OCI-LY1 (cell line): ENCODE measurements around the gene AAMDC.
"Not testable (repeated sequence)": the region's sequence is repeated elsewhere in the genome, so short reads cannot be mapped to it uniquely, and the experiment has no call there.

Experiments
- H2AFZ ChIP-seq: fragments of 200-600 bp; sonication (generic), shearing (Covaris generic); 2 replicates; pipeline ENCODE4 v1.6.0; 2014; ENCODE audit warnings: antibody characterized with exemption, mild to moderate bottlenecking, low read length
- H3F3A ChIP-seq: fragments of 200-600 bp; sonication (generic), shearing (Covaris generic); 2 replicates; pipeline ENCODE4 v1.6.0; 2014; ENCODE audit warnings: mild to moderate bottlenecking, antibody characterized with exemption, low read length, moderate library complexity; ENCODE audit not compliant: insufficient read depth
- H3K27ac ChIP-seq: fragments of 200-600 bp; sonication (generic); 2 replicates; pipeline ENCODE4 v1.5.1; 2014; ENCODE audit warnings: low read length, mixed run types, mild to moderate bottlenecking, low read depth; ENCODE audit not compliant: poor library complexity, severe bottlenecking
- H3K27me3 ChIP-seq: fragments of 200-600 bp; sonication (generic); 2 replicates; pipeline ENCODE4 v1.6.0; 2014; ENCODE audit warnings: antibody characterized with exemption, mild to moderate bottlenecking, low read length, moderate library complexity; ENCODE audit not compliant: insufficient read depth
- H3K36me3 ChIP-seq: fragments of 200-600 bp; sonication (generic); 2 replicates; pipeline ENCODE4 v1.6.1; 2014; ENCODE audit warnings: mild to moderate bottlenecking, antibody characterized with exemption, low read length, moderate library complexity, mixed read lengths; ENCODE audit not compliant: insufficient read depth
- H3K4me1 ChIP-seq: fragments of 200-600 bp; sonication (generic); 2 replicates; pipeline ENCODE4 v1.5.1; 2014; ENCODE audit warnings: mild to moderate bottlenecking, low read length, moderate library complexity; ENCODE audit not compliant: insufficient read depth, severe bottlenecking
- H3K4me2 ChIP-seq: fragments of 200-600 bp; sonication (generic), shearing (Covaris generic); 2 replicates; pipeline ENCODE4 v1.6.1; 2014; ENCODE audit warnings: low read length
- H3K4me3 ChIP-seq: fragments of 200-600 bp; sonication (generic); 2 replicates; pipeline ENCODE4 v1.5.1; 2014; ENCODE audit warnings: low read length, low read depth, mild to moderate bottlenecking, mixed read lengths; ENCODE audit not compliant: poor library complexity, severe bottlenecking
- H3K79me2 ChIP-seq: fragments of 200-600 bp; shearing (Covaris generic); 2 replicates; pipeline ENCODE4 v1.6.1; 2016; ENCODE audit warnings: mixed run types, low read length, mixed read lengths; ENCODE audit not compliant: insufficient read depth
- H3K9ac ChIP-seq: fragments of 200-600 bp; sonication (generic), shearing (Covaris generic); 2 replicates; pipeline ENCODE4 v1.6.1; 2014; ENCODE audit warnings: mild to moderate bottlenecking, low read length, mixed read lengths
- H3K9me2 ChIP-seq: fragments of 200-600 bp; sonication (generic), shearing (Covaris generic); 2 replicates; pipeline ENCODE4 v1.6.1; 2014; ENCODE audit warnings: low read depth, mild to moderate bottlenecking, low read length, mixed read lengths
- H3K9me3 ChIP-seq: fragments of 200-600 bp; shearing (Covaris generic); 2 replicates; pipeline ENCODE4 v1.6.1; 2014; ENCODE audit warnings: low read length, mixed read lengths
- H4K20me1 ChIP-seq: fragments of 200-600 bp; sonication (generic), shearing (Covaris generic); 2 replicates; pipeline ENCODE4 v1.6.0; 2016; ENCODE audit warnings: mild to moderate bottlenecking, low read length; ENCODE audit not compliant: insufficient read depth
- CTCF ChIP-seq: fragments of 200-600 bp; sonication (generic), shearing (Covaris generic); IDR thresholded peaks from 2 replicates; pipeline ENCODE4 v1.5.1; 2017; ENCODE audit warnings: mild to moderate bottlenecking, antibody characterized with exemption, low read length, moderate library complexity, mixed read lengths
- EZH2 ChIP-seq: fragments of 200-600 bp; sonication (generic), shearing (Covaris generic); IDR thresholded peaks from 2 replicates; pipeline ENCODE4 v1.8.0; 2017; ENCODE audit warnings: borderline replicate concordance, mixed run types, mild to moderate bottlenecking, antibody characterized with exemption, low read length, moderate library complexity, mixed read lengths

AAMDC gene

DNA sequence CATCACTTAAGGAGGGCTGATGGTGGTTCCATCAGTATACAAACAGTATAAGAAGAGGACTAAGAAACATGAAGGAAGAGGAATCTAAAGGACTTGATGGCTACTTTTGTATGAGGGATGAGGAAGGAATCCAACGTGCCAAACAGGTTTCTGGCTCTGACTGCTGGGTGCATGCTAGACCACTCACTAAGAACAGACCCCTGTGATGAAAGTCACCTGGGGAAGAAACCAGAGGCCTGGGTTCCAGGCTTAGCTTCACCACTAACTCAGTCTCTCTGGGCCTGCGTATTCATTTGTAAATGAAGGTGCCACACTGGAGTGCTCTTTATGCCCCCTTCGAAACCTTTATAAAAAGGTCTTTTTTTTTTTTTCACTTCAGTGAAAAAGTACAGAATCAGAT lies 55.1 kb downstream of the AAMDC start:
- H3K27ac ChIP-seq: no peak overlapping the region
- H4K20me1 ChIP-seq: no peaks in the 10 kb centered on the region
- H3K4me3 ChIP-seq: no peak overlapping the region
- TF ChIP-seq CTCF (no peak), EZH2 (no peak)
- peaks cover 51% of the 10 kb centered on the region; the same call in 1 of the 2 replicates for H3K36me3 ChIP-seq
- H3K9me2 ChIP-seq: no peaks in the 10 kb centered on the region
- no peaks in the 10 kb centered on the region for H3K4me1 ChIP-seq
- H3K4me2 ChIP-seq: no peak overlapping the region
- no peak overlapping the region for H3K9ac ChIP-seq
- H3K27me3 ChIP-seq: no peaks in the 10 kb centered on the region
- H3K79me2 ChIP-seq: no peaks in the 10 kb centered on the region
- H3F3A ChIP-seq: no peaks in the 10 kb centered on the region
- no peak overlapping the region for H2AFZ ChIP-seq
- H3K9me3 ChIP-seq: no peaks in the 10 kb centered on the region

- H3K36me3 ChIP-seq: peaks cover 58% of the 10 kb centered on the region; the same call in 1 of the 2 replicates
- not testable (repeated sequence) for H3K9me3 ChIP-seq, H3K27me3 ChIP-seq, H3K9ac ChIP-seq, H3K79me2 ChIP-seq, H3K4me2 ChIP-seq, H4K20me1 ChIP-seq, H3K9me2 ChIP-seq, H2AFZ ChIP-seq, H3K27ac ChIP-seq, H3F3A ChIP-seq, H3K4me3 ChIP-seq, H3K4me1 ChIP-seq
Observed at GRCh38 chr11:77878247-77878646, 57.3 kb downstream of the AAMDC start.

- H3K4me3 ChIP-seq: no peak overlapping the region
- H2AFZ ChIP-seq: no peak overlapping the region
- no peaks in the 10 kb centered on the region for H3F3A ChIP-seq
- no peaks in the 10 kb centered on the region for H3K79me2 ChIP-seq
- H3K27me3 ChIP-seq: no peaks in the 10 kb centered on the region
- peaks cover 68% of the 10 kb centered on the region; the same call in 1 of the 2 replicates for H3K36me3 ChIP-seq
- H4K20me1 ChIP-seq: no peaks in the 10 kb centered on the region
- no peak overlapping the region for H3K27ac ChIP-seq
- no peaks in the 10 kb centered on the region for H3K9me2 ChIP-seq
- no peaks in the 10 kb centered on the region for H3K9me3 ChIP-seq
- H3K4me1 ChIP-seq: no peaks in the 10 kb centered on the region
- H3K9ac ChIP-seq: no peak overlapping the region
- no peak overlapping the region for H3K4me2 ChIP-seq
- TF ChIP-seq EZH2: no peak
- TF ChIP-seq CTCF: no peak
Observed at GRCh38 chr11:77879218-77879617, 58.3 kb downstream of the AAMDC start.

- Histone ChIP-seq H3K4me1 (no peaks in the 10 kb centered on the region), H3K9me3 (no peaks in the 10 kb centered on the region), H3K4me2 (no peak overlapping the region), H3K36me3 (peaks cover 63% of the 10 kb centered on the region), H3K79me2 (no peaks in the 10 kb centered on the region), H3F3A (no peaks in the 10 kb centered on the region), H3K9me2 (no peaks in the 10 kb centered on the region), H3K27me3 (no peaks in the 10 kb centered on the region), H4K20me1 (no peaks in the 10 kb centered on the region), H2AFZ (no peak overlapping the region), H3K27ac (no peak overlapping the region), H3K9ac (no peak overlapping the region), H3K4me3 (no peak overlapping the region)
- TF ChIP-seq CTCF (no peak), EZH2 (no peak)
Observed at GRCh38 chr11:77882396-77882795, 61.5 kb downstream of the AAMDC start.
